ENCODE measurements around the gene DRC7. TPM values are rescaled to one million over a fixed set of nuclear protein-coding genes. Genes with fewer than 3 reads are reported as not detected.

The DRC7 gene
- total and polyA plus RNA-seq, 7 donors, result not detected

GRCh38 chr16:57755726-57756423 lies 61.3 kb downstream of the DRC7 start:
- Histone ChIP-seq H3K9me3 (no peaks in the 10 kb centered on the region), H3K27me3 (no peaks in the 10 kb centered on the region), H3K36me3 (peaks cover 0 to 56% (median 16%) of the 10 kb centered on the region in 4 donors), H3K27ac (no peak overlapping the region), H3K4me3 (no peak overlapping the region), H3K4me1 (peaks cover 0 to 9% (median 2%) of the 10 kb centered on the region in 4 donors)
- 78 to 87% methylated on average over 18 of the region's 18 CpGs for WGBS, 2 donors
- no peak for TF ChIP-seq CTCF (IDR thresholded peaks at IDR 0.05)
- TF ChIP-seq POLR2AphosphoS5 (IDR thresholded peaks at IDR 0.05), result no peak
- no peak for TF ChIP-seq POLR2A (IDR thresholded peaks at IDR 0.05)
- TF ChIP-seq EP300 (IDR thresholded peaks at IDR 0.05), result no peak
- no peak for DNase-seq
- intact Hi-C loops (cut with DNase I), result loop anchor here (2.0 kb wide), 1 partner anchor 47 kb away; the partner anchor contains the start of gene KIFC3

DNA sequence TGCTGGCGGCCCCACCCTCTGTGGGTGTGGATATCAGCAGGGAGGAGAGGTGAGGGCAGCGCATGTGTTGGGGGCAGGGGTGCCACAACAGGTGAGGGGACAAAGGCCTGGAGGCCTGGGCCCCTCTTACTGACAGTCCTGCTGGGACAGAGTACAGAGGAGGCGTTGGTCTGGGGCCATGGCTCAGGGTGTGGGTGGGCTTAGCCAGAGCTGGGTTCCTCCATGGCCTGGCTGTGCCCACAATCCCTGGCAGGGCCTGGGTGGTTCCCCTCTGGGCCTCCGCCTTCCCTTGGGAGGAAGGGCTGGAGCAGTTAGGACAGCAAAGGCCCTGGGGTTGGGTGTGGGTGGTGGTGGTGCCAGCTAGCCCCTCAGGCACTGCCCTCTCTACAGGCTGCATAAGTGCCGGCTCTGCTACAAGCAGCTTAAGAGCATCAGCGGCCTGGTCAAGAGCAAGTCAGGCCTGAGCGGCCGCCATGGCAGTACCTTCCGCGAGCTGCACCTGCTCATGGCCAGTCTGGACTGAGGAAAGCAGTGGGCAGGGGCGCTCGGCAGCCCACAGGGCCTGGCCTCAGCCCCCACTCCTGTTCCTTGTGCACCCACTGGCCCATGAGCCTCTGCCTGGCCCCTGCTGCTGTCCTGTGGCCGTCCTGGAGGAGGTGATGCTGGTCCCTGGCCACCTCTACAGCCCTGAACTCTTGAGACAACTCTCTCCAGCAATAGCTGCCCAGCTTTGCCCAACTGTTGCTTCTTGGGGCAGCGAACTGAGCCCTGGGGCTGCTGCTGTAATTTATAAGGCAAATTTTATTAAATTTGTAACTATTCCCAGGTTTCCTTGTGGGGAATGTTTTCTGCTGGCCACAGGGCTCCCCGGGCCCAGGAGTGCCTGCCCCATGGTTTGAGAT lies 62.1 kb downstream of the DRC7 start:
- no peaks in the 10 kb centered on the region for H3K27me3 ChIP-seq
- no peak for TF ChIP-seq CTCF (IDR thresholded peaks at IDR 0.05)
- no peak for TF ChIP-seq EP300 (IDR thresholded peaks at IDR 0.05)
- TF ChIP-seq POLR2AphosphoS5 (IDR thresholded peaks at IDR 0.05), result no peak
- no peak for TF ChIP-seq POLR2A (IDR thresholded peaks at IDR 0.05)
- DNase-seq, result no peak
- peaks cover 0 to 9% (median 2%) of the 10 kb centered on the region in 4 donors for H3K4me1 ChIP-seq
- H3K36me3 ChIP-seq, result peaks cover 0 to 55% (median 17%) of the 10 kb centered on the region in 4 donors
- intact Hi-C loops (cut with DNase I), result loop anchor here (1.0 to 2.0 kb wide), 2 partner anchors 46 to 107 kb away; partner anchors contain the start of gene KIFC3
- no peak overlapping the region for H3K27ac ChIP-seq
- 79 to 85% methylated on average over 15 of the region's 15 CpGs for whole genome bisulfite sequencing, 2 donors
- H3K9me3 ChIP-seq, result no peaks in the 10 kb centered on the region
- no peak overlapping the region for H3K4me3 ChIP-seq

- Histone ChIP-seq H3K27me3 (no peaks in the 10 kb centered on the region), H3K4me1 (peaks cover 0 to 9% (median 2%) of the 10 kb centered on the region in 4 donors), H3K9me3 (no peaks in the 10 kb centered on the region), H3K36me3 (peaks cover 0 to 53% (median 16%) of the 10 kb centered on the region in 4 donors), H3K27ac (peak overlapping the region in 1 of 4 donors; percentile 42), H3K4me3 (no peak overlapping the region)
- intact Hi-C loops (cut with DNase I), result loop anchor here (1.0 to 2.0 kb wide), 2 partner anchors 45 to 106 kb away; partner anchors contain the start of gene KIFC3
- TF ChIP-seq CTCF (IDR thresholded peaks at IDR 0.05), result peak; percentile 68 to 97 (median 87)
- TF ChIP-seq EP300 (IDR thresholded peaks at IDR 0.05), result no peak
- no peak for TF ChIP-seq POLR2AphosphoS5 (IDR thresholded peaks at IDR 0.05)
- no peak for TF ChIP-seq POLR2A (IDR thresholded peaks at IDR 0.05)
- peak; percentile 89 for DNase-seq
- 61 to 66% methylated on average over 11 of the region's 11 CpGs for WGBS, 2 donors
These were observed 62.8 kb downstream of the DRC7 start for GRCh38 chr16:57757326-57757786.

DNA sequence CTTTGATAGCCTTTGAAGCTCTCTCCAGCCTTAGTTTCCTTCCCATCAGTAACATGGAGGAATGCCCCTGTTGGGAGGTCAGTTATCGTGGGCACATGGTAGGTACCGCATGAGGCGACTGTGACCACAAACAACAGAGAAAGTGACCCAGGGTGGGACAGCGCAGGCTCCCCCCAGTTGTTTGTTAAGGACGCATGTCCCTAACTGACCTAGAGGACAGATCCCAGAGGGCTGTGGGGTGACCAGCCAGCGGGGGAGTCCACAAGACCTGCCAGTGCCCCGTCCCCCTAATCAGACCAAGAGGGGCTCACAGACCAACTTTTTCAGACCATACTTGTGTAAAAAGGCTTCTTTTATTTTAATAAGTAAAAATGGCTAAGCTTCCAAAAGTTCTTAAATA lies 63.3 kb downstream of the DRC7 start:
- Histone ChIP-seq H3K9me3 (no peaks in the 10 kb centered on the region), H3K27me3 (no peaks in the 10 kb centered on the region), H3K36me3 (peaks cover 0 to 51% (median 14%) of the 10 kb centered on the region in 4 donors), H3K27ac (no peak overlapping the region), H3K4me3 (no peak overlapping the region), H3K4me1 (peaks cover 0 to 9% (median 2%) of the 10 kb centered on the region in 4 donors)
- WGBS, 2 donors, result 95% methylated on average over 7 of the region's 7 CpGs
- no peak for DNase-seq
- TF ChIP-seq POLR2A (IDR thresholded peaks at IDR 0.05) (no peak), CTCF (IDR thresholded peaks at IDR 0.05) (no peak), POLR2AphosphoS5 (IDR thresholded peaks at IDR 0.05) (no peak), EP300 (IDR thresholded peaks at IDR 0.05) (no peak)
- intact Hi-C loops (cut with DNase I), result loop anchor here (1.0 to 2.0 kb wide), 2 partner anchors 45 to 105 kb away; partner anchors contain the start of gene KIFC3
